Stimulated activated CD4-positive, alpha-beta T cell treated with anti-CD3 and anti-CD28 coated beads, Interleukin-15, amount 100 ng/mL, for 1 hour (primary cell): Measurements from ENCODE around the gene IQCN.

Source experiments
- DNase-seq, 2 donors: peaks; one replicate each; pipeline ENCODE4 v3.0.0-alpha.2; 2020; ENCODE audit warnings: low read depth in 1 of 2, low spot score in 1 of 2

The IQCN gene

GRCh38 chr19:18264971-18265540 is 9.2 kb downstream of the IQCN start:
- no peak for DNase-seq

- no peak for DNase-seq
These were observed 10.0 kb downstream of the IQCN start for GRCh38 chr19:18264137-18264854.

GRCh38 chr19:18263324-18264136 is 10.7 kb downstream of the IQCN start:
- no peak for DNase-seq

- DNase-seq, result no peak
These were observed 11.3 kb downstream of the IQCN start for GRCh38 chr19:18262917-18263316.

- DNase-seq, result no peak
These were observed 12.1 kb downstream of the IQCN start for GRCh38 chr19:18262144-18262543.

GRCh38 chr19:18261474-18261873 is 12.8 kb downstream of the IQCN start:
- no peak for DNase-seq

GRCh38 chr19:18259893-18260292 is 14.4 kb downstream of the IQCN start:
- DNase-seq, result no peak

GRCh38 chr19:18257503-18258470 is 16.5 kb downstream of the IQCN start:
- no peak for DNase-seq

- DNase-seq, result no peak
These were observed 19.4 kb downstream of the IQCN start for GRCh38 chr19:18254546-18255503.

GRCh38 chr19:18253716-18254115 is 20.5 kb downstream of the IQCN start:
- DNase-seq, result no peak

GRCh38 chr19:18253130-18253529 is 21.1 kb downstream of the IQCN start:
- no peak for DNase-seq

- no peak for DNase-seq
These were observed 21.9 kb downstream of the IQCN start for GRCh38 chr19:18252370-18252717.

- DNase-seq, result peak; percentile 67 to 69
These were observed 22.5 kb downstream of the IQCN start for GRCh38 chr19:18251587-18252369.

- no peak for DNase-seq
These were observed 24.4 kb downstream of the IQCN start for GRCh38 chr19:18249834-18250233.

- no peak for DNase-seq
These were observed 29.0 kb downstream of the IQCN start for GRCh38 chr19:18245297-18245696.

GRCh38 chr19:18239303-18239702 is 34.9 kb downstream of the IQCN start:
- no peak for DNase-seq

GRCh38 chr19:18234194-18234593 is 40.1 kb downstream of the IQCN start:
- no peak for DNase-seq

GRCh38 chr19:18233224-18233825 is 40.9 kb downstream of the IQCN start:
- no peak for DNase-seq
